T-cell (primary cell): ENCODE data around the gene IQCE. TPM values are rescaled to one million over a fixed set of nuclear protein-coding genes. Genes with fewer than 3 reads are reported as not detected.
"Not testable (repeated sequence)": the region's sequence is repeated elsewhere in the genome, so short reads cannot be mapped to it uniquely, and the experiment has no call there.

Experiments
- ATAC-seq, 4 experiments: fragments of 200-7000 bp in 3 of 4; fragments of 150-1000 bp in 1 of 4; cut with Tn5 transposase; replicated peaks in 1 of 4; 1 replicate in 3 of 4; 2 replicates in 1 of 4; pipeline ENCODE4 v1.10.0; 2021; ENCODE audit warnings: moderate library complexity in 3 of 4, mild to moderate bottlenecking in 2 of 4, moderate number of reproducible peaks in 1 of 4
- CTCF ChIA-PET, 2 donors: fragments of 300-600 bp; sonication (Branson Sonifier 250); formaldehyde crosslinking; loops; one replicate each; lab custom pipeline; 2022; ENCODE audit warnings: antibody characterized with exemption in 2 of 2; lab: Charles Lee
- POLR2A ChIA-PET, 2 donors: fragments of 300-600 bp; sonication (Branson Sonifier 250); formaldehyde crosslinking; loops; one replicate each; lab custom pipeline; 2022; ENCODE audit warnings: antibody characterized with exemption in 2 of 2; lab: Charles Lee
- DNase-seq, 35 experiments: peaks; one replicate each; pipeline versions ENCODE4 v3.0.0 to v3.0.0-alpha.2; 2013 to 2023
- H3K27ac ChIP-seq: one replicate; pipeline ENCODE4 v1.5.1; 2013; ENCODE audit warnings: low read length
- H3K27me3 ChIP-seq, 2 experiments: replicated peaks in 1 of 2; 1 replicate in 1 of 2; 2 replicates in 1 of 2; pipeline versions ENCODE4 v1.6.1 to v1.7.0; 2013; ENCODE audit warnings: low read length in 1 of 2, mixed read lengths in 1 of 2; ENCODE audit not compliant: control insufficient read depth in 2 of 2, insufficient read depth in 2 of 2; ENCODE audit errors: extremely low read depth in 1 of 2
- H3K36me3 ChIP-seq, 2 donors: 1 replicate in 1 of 2; 2 replicates in 1 of 2; pipeline versions ENCODE4 v1.6.1 to v1.7.0; 2013; ENCODE audit warnings: low read length in 1 of 2; ENCODE audit not compliant: control insufficient read depth in 2 of 2, insufficient read depth in 1 of 2; ENCODE audit errors: extremely low read depth in 1 of 2
- H3K4me1 ChIP-seq, 2 experiments: 1 replicate in 1 of 2; 2 replicates in 1 of 2; pipeline versions ENCODE4 v1.6.1 to v1.7.0; 2013; ENCODE audit warnings: low read length in 2 of 2, mixed read lengths in 1 of 2; ENCODE audit not compliant: insufficient read depth in 2 of 2, control insufficient read depth in 1 of 2; ENCODE audit errors: extremely low read depth in 1 of 2
- H3K4me3 ChIP-seq, 2 donors: 1 replicate in 1 of 2; 2 replicates in 1 of 2; pipeline versions ENCODE4 v1.5.1 to v1.7.0; 2013; ENCODE audit warnings: mild to moderate bottlenecking in 2 of 2, low read length in 1 of 2, moderate library complexity in 1 of 2; ENCODE audit not compliant: control insufficient read depth in 1 of 2; ENCODE audit errors: extremely low read depth in 1 of 2
- H3K9me3 ChIP-seq: 2 replicates; pipeline ENCODE4 v1.7.0; 2013
- H3K27ac Mint-ChIP-seq, 2 donors: one replicate each; pipeline ENCODE4 v1.8.0; 2020 to 2021; ENCODE audit warnings: mild to moderate bottlenecking in 2 of 2, mixed read lengths in 2 of 2
- H3K27me3 Mint-ChIP-seq, 2 donors: one replicate each; pipeline ENCODE4 v1.8.0; 2021 to 2022; ENCODE audit warnings: mixed read lengths in 2 of 2
- H3K36me3 Mint-ChIP-seq: one replicate; pipeline ENCODE4 v1.8.0; 2021; ENCODE audit warnings: mixed read lengths
- H3K4me1 Mint-ChIP-seq, 3 donors: one replicate each; pipeline ENCODE4 v1.8.0; 2020 to 2022; ENCODE audit warnings: mixed read lengths in 3 of 3, mild to moderate bottlenecking in 1 of 3
- H3K4me3 Mint-ChIP-seq, 3 donors: one replicate each; pipeline ENCODE4 v1.8.0; 2020 to 2022; ENCODE audit warnings: mild to moderate bottlenecking in 3 of 3, mixed read lengths in 3 of 3, moderate library complexity in 3 of 3
- H3K9me3 Mint-ChIP-seq, 3 donors: one replicate each; pipeline ENCODE4 v1.8.0; 2020 to 2022; ENCODE audit warnings: mixed read lengths in 3 of 3
- WGBS: methylation state at CpG from one replicate; pipeline ENCODE4 v1.1.5; 2013; ENCODE audit warnings: missing lambda C conversion rate; ENCODE audit not compliant: insufficient coverage; 5-methylcytosine and 5-hydroxymethylcytosine counted together
- total RNA-seq, 35 experiments: library from RNA in 6 of 35; stranded (reverse) in 6 of 35; fragments of 120-200 nt in 1 of 35; gene quantifications; one replicate each; pipeline versions ENCODE4 v1.2.1 to v1.2.4 and lab custom pipeline; 2013 to 2026

IQCE gene
- total RNA-seq, 5 donors from 2014 or later (not counting 1 experiment from before 2014, with no cell fraction given) = 4.5 to 11.7 (median 8.0) TPM

DNA sequence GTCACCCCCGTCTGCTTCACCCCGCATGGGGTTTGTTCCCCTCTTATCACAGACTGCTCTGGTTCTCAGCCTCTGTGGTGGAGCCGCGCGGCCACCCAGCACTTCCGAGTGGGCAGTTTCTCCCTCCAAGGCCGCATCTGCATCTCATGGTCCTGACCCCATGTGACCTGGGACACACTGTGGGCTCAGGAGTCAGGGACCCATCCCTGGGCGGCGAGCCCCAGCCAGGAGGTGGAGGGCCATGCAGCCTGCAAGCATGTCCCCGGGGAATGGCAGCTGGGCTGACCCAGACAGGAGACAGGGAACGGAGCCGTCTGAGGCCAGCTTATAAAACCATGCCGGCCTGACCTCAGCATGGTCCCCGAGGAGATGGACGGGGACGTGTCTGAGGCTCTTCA, 47.8 kb downstream of the IQCE start:
- 90% methylated on average over 16 of the region's 16 CpGs for WGBS

DNA sequence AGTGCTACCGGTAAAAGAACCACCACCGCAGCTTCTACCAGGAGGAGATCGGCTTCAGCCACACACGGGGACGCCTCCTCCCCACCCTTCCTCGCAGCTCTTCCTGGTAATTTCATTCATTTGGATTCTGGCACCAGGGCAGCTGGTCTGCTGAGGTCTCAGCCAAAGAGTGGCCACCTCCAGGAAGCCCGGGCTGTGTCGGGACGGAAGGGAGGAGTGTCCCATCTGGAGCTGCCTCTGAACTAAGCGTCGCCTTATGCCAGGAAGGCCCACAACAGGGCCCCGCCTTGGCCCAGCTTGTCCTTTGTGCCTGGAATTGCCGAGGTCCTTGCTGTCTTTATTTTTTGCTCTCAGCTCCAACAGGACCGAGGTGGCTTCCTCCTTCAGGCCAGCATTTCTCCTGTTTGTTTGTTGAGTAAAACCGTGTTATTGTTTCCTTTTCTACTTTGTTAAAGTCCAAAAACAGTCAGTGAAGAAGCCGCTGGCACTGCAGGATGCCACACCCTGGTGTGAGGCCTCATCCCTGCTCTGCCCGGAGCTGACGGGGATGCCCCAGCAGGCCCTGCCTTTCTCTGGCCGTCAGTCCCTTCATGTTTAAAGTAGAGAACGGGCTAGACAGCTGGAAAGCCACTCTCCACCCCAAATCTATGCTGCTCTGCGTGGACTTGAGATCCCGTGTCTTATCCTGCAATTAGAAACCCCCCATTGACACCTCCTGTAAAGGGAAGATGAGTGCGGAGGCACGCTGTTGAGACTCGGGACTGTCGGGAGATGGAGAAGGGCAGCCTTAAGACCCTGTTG, 48.5 kb downstream of the IQCE start:
- H3K4me1 Mint-ChIP-seq = peaks cover 5 to 14% (median 9%) of the 10 kb centered on the region in 3 donors
- H3K9me3 ChIP-seq = no peaks in the 10 kb centered on the region
- WGBS = 88% methylated on average over 15 of the region's 26 CpGs
- POLR2A ChIA-PET = no interaction called here
- H3K4me1 ChIP-seq = peaks cover 0 to 8% of the 10 kb centered on the region in 2 experiments
- no peak overlapping the region for H3K27ac Mint-ChIP-seq
- H3K4me3 Mint-ChIP-seq = no peak overlapping the region
- no peak for DNase-seq
- CTCF ChIA-PET = no interaction called here
- H3K36me3 ChIP-seq = no peaks in the 10 kb centered on the region
- ATAC-seq = no peak
- no peak overlapping the region for H3K4me3 ChIP-seq
- no peak overlapping the region for H3K27ac ChIP-seq
- peaks cover 0 to 2% of the 10 kb centered on the region in 2 experiments for H3K27me3 ChIP-seq
- no peaks in the 10 kb centered on the region for H3K9me3 Mint-ChIP-seq
- no peaks in the 10 kb centered on the region for H3K27me3 Mint-ChIP-seq
- H3K36me3 Mint-ChIP-seq = peaks cover 3% of the 10 kb centered on the region

More for the DNA sequence above, 47.8 kb downstream of the IQCE start:
- CTCF ChIA-PET = no interaction called here
- Histone ChIP-seq H3K36me3 (no peaks in the 10 kb centered on the region), H3K27me3 (peaks cover 0 to 2% of the 10 kb centered on the region in 2 experiments), H3K4me1 (peaks cover 0 to 8% of the 10 kb centered on the region in 2 experiments), H3K9me3 (no peaks in the 10 kb centered on the region), H3K4me3 (no peak overlapping the region), H3K27ac (no peak overlapping the region)
- DNase-seq = no peak
- no peaks in the 10 kb centered on the region for H3K27me3 Mint-ChIP-seq
- POLR2A ChIA-PET = no interaction called here
- H3K36me3 Mint-ChIP-seq = peaks cover 6% of the 10 kb centered on the region
- H3K27ac Mint-ChIP-seq = no peak overlapping the region
- H3K4me3 Mint-ChIP-seq = no peak overlapping the region
- ATAC-seq = no peak
- no peaks in the 10 kb centered on the region for H3K9me3 Mint-ChIP-seq
- peaks cover 5 to 14% (median 9%) of the 10 kb centered on the region in 3 donors for H3K4me1 Mint-ChIP-seq

DNA sequence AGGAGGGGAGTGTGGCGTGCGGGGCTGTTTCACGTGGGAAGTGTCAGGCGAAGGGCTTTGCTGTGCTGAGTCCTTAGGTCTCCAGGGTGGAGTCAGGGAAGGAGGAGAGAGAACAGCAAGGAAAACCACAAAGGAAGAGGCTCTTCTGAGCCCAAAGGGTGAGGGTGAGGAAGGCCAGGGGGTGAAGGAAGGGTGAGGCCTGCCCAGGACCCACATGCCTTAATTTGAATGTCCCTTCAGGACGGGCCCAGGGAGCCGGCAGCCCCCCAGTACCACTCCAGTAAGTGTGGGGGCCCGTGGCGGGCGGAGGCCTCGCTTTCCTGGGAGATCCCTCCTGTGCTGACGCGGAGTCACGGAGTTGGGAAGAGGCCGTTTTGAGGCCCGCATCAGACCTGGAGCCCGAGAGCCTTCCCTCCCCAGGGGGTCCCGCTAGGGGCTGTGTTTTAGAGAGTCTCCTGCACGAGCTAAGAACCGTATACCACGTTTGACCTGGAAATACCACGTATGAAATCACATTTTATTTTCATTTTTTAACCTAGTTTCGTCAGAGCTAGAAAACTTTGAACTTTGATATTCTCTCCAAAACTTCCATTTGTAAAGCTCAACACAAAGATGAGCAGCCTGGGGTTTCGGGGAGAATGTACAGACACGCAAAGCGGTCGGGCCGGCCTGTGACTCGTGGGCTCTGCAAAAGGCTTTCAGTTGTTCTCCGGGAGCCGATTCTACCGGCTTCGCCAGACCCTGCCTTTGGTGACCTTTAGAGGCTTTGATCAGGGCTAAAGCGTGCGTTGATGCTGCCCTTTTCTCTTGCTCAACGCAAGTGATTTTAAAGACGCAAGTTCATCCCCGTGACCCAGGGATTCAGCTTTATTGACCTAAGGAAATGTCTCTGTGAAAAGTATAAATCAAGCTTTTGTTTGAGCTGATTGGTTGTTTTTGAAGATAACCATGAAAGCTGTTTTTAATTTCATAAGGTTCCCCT, 49.4 kb downstream of the IQCE start:
- H3K27me3 Mint-ChIP-seq = no peaks in the 10 kb centered on the region
- H3K4me1 Mint-ChIP-seq = peaks cover 5 to 14% (median 7%) of the 10 kb centered on the region in 3 donors
- H3K4me3 Mint-ChIP-seq = peak overlapping the region in 1 of 3 donors; percentile 65
- Histone ChIP-seq H3K9me3 (no peaks in the 10 kb centered on the region), H3K4me3 (no peak overlapping the region), H3K4me1 (peaks cover 0 to 8% of the 10 kb centered on the region in 2 experiments), H3K27ac (no peak overlapping the region), H3K36me3 (no peaks in the 10 kb centered on the region), H3K27me3 (peaks cover 0 to 2% of the 10 kb centered on the region in 2 experiments)
- WGBS = 80% methylated on average over 26 of the region's 37 CpGs
- H3K27ac Mint-ChIP-seq = no peak overlapping the region
- peaks cover 3% of the 10 kb centered on the region for H3K36me3 Mint-ChIP-seq
- ATAC-seq (no peak), DNase-seq (no peak)
- no peaks in the 10 kb centered on the region for H3K9me3 Mint-ChIP-seq
- ChIA-PET POLR2A (interaction anchor here in 1 of 2 donors (0.5 kb wide), 1 partner anchor 34 kb away, joined by 7 read pairs; no protein-coding TSS in a partner anchor), CTCF (interaction anchor here in 1 of 2 donors (0.5 to 1.5 kb wide), 4 partner anchors 37 to 152 kb away, joined by 3 to 6 read pairs (median 4); no protein-coding TSS in a partner anchor)

DNA sequence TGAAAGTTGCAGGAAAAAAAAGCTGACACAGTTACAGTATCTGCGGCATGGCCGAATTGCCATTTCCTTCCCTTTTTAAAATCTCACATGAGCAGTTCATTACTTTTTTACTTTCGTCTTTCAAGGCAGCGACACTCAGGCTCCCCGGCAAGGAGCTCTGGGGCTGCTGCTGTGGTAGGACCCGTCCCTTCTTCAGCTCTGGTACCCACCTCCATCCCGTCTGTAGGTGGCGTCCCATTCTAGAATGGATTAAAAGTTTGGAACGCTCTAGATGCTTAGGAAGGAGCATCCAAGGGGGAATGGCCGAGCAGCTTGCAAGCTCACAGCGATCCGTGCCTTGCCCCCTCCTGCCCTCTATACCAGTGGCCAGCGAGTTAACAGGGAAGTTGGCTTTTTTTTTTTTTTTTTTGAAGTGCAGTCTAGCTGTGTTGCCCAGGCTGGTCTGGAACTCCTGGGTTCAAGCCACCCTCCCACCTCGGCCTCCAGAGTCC, 50.2 kb downstream of the IQCE start:
- no peaks in the 10 kb centered on the region for H3K36me3 ChIP-seq
- Mint-ChIP-seq H3K36me3 (peaks cover 3% of the 10 kb centered on the region), H3K4me1 (peaks cover 5 to 14% (median 7%) of the 10 kb centered on the region in 3 donors), H3K9me3 (no peaks in the 10 kb centered on the region), H3K27ac (no peak overlapping the region), H3K27me3 (no peaks in the 10 kb centered on the region), H3K4me3 (peak overlapping the region in 1 of 3 donors; percentile 65)
- no peaks in the 10 kb centered on the region for H3K9me3 ChIP-seq
- ChIA-PET POLR2A (no interaction called here), CTCF (interaction anchor here (0.5 to 1.5 kb wide), 6 partner anchors 36 to 255 kb away, joined by 3 to 6 read pairs (median 3); no protein-coding TSS in a partner anchor)
- peaks cover 0 to 2% of the 10 kb centered on the region in 2 experiments for H3K27me3 ChIP-seq
- peak in 13 of 35 experiments; percentile 6 to 43 (median 19) for DNase-seq
- ATAC-seq = peak; percentile 44 to 90 (median 50)
- 11% methylated on average over 8 of the region's 14 CpGs for WGBS
- H3K4me3 ChIP-seq = no peak overlapping the region
- H3K27ac ChIP-seq = no peak overlapping the region
- peaks cover 0 to 8% of the 10 kb centered on the region in 2 experiments for H3K4me1 ChIP-seq

DNA sequence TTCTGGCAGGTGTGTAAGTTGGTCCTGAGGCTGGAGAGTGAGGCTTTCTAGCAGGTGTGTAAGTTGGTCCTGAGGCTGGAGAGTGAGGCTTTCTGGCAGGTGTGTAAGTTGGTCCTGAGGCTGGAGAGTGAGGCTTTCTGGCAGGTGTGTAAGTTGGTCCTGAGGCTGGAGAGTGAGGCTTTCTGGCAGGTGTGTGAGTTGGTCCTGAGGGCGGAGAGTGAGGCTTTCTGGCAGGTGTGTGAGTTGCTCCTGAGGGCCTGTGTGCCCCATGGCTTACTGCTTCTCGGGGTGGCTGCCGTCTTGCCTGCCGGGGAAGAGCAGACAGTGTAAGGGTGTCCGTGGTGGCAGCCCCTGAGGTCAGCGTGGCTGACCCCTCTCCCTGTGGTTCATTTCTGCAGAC, 50.9 kb downstream of the IQCE start:
- POLR2A ChIA-PET, H3K27me3 Mint-ChIP-seq, H3K4me1 ChIP-seq, H3K27ac ChIP-seq, H3K27me3 ChIP-seq, H3K27ac Mint-ChIP-seq, H3K36me3 Mint-ChIP-seq, ATAC-seq, DNase-seq, H3K9me3 ChIP-seq, H3K4me3 ChIP-seq, H3K36me3 ChIP-seq, H3K9me3 Mint-ChIP-seq, H3K4me3 Mint-ChIP-seq: not testable (repeated sequence)
- 93% methylated on average over 3 of the region's 6 CpGs for WGBS
- H3K4me1 Mint-ChIP-seq = peaks cover 5 to 14% (median 7%) of the 10 kb centered on the region in 3 donors
- CTCF ChIA-PET = interaction anchor here (0.6 to 1.5 kb wide), 3 partner anchors 101 to 256 kb away, joined by 3 to 6 read pairs (median 5); no protein-coding TSS in a partner anchor
